D721Med (cell line): ENCODE measurements around the gene TNRC6B.

Source experiments
- DNase-seq: peaks from one replicate; pipeline ENCODE4 v3.0.0; 2011; ENCODE audit warnings: low spot score; ENCODE audit not compliant: insufficient read length
- FAIRE-seq: peaks from 2 replicates; lab custom pipeline; 2011; peaks lifted over from hg19 to GRCh38; lab: Jason Lieb, UNC
- CTCF ChIP-seq: IDR thresholded peaks from 2 replicates; pipeline ENCODE4 v1.5.1; 2012; ENCODE audit warnings: mild to moderate bottlenecking, control low read depth; ENCODE audit not compliant: insufficient read depth; ENCODE audit errors: missing control alignments

TNRC6B gene

GRCh38 chr22:40352763-40353162 is 175.0 kb downstream of the TNRC6B start:
- FAIRE-seq (no peak), DNase-seq (no peak)
- no peak for TF ChIP-seq CTCF

GRCh38 chr22:40361100-40361499 is 183.4 kb downstream of the TNRC6B start:
- TF ChIP-seq CTCF, result no peak
- DNase-seq (no peak), FAIRE-seq (no peak)

GRCh38 chr22:40363059-40363458 is 185.3 kb downstream of the TNRC6B start:
- FAIRE-seq, result no peak

GRCh38 chr22:40364431-40364830 is 186.7 kb downstream of the TNRC6B start:
- FAIRE-seq (no peak), DNase-seq (no peak)
- no peak for TF ChIP-seq CTCF

More at GRCh38 chr22:40363059-40363458, 185.3 kb downstream of the TNRC6B start:
- DNase-seq, result no peak
- no peak for TF ChIP-seq CTCF

GRCh38 chr22:40366068-40366467 is 188.3 kb downstream of the TNRC6B start:
- no peak for TF ChIP-seq CTCF
- no peak for DNase-seq
- FAIRE-seq, result no peak

GRCh38 chr22:40367342-40367741 is 189.6 kb downstream of the TNRC6B start:
- DNase-seq (no peak), FAIRE-seq (no peak)
- TF ChIP-seq CTCF, result no peak

GRCh38 chr22:40368016-40368415 is 190.3 kb downstream of the TNRC6B start:
- DNase-seq (no peak), FAIRE-seq (no peak)
- TF ChIP-seq CTCF, result no peak
